Astrocyte (in vitro differentiated cells and primary cell): ENCODE results near the gene UCP2.

Experiments used
- CTCF ChIP-seq: IDR thresholded peaks from 2 replicates; pipeline ENCODE4 v1.5.1; 2011; ENCODE audit warnings: low read depth, mild to moderate bottlenecking, inconsistent platforms, low read length, moderate library complexity; ENCODE audit not compliant: insufficient read depth
- EZH2 ChIP-seq: IDR thresholded peaks from 2 replicates; pipeline ENCODE4 v1.6.1; 2012; ENCODE audit warnings: mild to moderate bottlenecking, low read length, inconsistent platforms; ENCODE audit not compliant: insufficient read depth

GRCh38 chr11:73975479-73975757 lies 7.2 kb downstream of the UCP2 start:
- TF ChIP-seq CTCF: no peak
- TF ChIP-seq EZH2: no peak
